Measurements from ENCODE around the gene MOSMO. TPM values are rescaled to one million over a fixed set of nuclear protein-coding genes. Genes with fewer than 3 reads are reported as not detected.
A peak's percentile ranks its signal among the peaks of the same experiment; 100 is the strongest.
"Not testable (repeated sequence)": the region's sequence is repeated elsewhere in the genome, so short reads cannot be mapped to it uniquely, and the experiment has no call there.

MOSMO gene
- total RNA-seq, 1 donor from 2014 or later: 5.6 TPM

DNA sequence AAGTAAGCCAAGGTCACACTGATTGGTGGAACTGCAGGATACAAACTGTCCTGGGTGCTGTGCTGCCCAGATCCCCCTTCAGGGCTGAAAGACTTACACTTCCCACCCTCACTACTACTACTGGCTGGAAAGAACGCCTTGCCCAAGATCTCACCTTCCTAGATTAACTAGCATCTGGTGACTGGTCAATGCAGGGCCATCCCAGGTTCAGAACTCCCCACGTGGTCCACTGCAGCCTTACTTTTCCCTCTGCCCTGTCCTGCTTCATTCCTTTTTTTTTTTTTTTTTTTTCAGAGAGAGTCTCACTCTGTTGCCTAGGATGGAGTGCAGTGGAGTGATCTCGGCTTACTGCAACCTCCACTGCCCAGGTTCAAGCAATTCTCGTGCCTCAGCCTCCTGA is 4.7 kb upstream of the MOSMO start:
- no peak for ATAC-seq

DNA sequence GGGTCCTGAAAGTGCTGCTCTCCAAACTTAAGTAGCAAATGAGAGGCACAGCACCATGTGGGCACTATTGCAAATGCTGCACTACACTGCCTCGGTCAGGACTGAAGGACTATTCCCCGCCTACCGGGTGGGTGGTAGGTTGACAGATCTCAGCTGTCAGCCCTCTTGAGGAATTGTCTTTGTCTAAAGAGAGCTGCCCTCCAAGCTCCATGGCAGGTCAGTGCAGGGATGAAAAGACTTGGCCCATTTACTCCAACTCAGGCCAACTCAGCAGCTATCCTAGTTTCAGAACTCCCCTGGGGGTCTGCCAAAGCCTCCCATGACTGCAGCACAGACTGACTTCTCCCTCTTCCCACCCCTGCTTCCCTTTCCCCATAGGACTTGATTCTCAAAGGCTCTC is 3.6 kb upstream of the MOSMO start:
- ATAC-seq: no peak

DNA sequence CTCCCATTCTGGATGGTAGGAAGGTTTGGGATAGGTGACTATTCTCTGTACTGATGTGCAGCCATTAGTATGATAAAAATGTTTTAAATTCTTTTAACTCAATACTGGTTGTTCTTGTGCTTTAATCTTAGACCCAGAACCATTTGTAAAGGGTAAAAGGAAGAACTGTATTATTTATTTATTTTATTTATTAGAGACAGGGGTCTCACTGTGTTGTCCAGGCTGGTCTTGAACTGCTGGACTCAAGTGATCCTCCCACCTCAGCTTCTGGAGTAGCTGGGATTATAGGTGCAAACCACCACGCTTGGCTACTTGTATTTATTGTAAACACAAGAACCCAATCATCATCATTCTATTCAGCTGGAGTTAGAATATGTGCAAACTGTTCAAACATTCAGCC is 2.2 kb upstream of the MOSMO start:
- no peak for ATAC-seq

DNA sequence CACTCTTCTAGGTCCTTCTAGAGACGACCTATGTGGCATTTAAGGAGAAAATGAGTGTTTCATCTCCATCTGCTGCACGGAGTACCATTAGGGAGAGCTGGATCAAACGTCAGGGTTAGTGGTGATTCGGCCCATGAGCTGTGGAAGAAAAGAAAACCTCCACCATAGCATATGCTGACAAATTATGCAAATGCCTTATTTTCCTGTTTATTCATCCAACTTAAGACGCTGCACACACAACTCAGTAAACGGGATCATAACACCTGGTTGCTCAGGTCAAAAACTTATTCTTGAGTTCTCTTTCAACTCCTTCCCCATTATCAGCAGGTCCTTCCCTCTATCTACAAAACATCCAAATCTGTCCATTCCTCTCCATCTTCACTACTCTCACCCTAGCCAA is 1.3 kb upstream of the MOSMO start:
- ATAC-seq: no peak

DNA sequence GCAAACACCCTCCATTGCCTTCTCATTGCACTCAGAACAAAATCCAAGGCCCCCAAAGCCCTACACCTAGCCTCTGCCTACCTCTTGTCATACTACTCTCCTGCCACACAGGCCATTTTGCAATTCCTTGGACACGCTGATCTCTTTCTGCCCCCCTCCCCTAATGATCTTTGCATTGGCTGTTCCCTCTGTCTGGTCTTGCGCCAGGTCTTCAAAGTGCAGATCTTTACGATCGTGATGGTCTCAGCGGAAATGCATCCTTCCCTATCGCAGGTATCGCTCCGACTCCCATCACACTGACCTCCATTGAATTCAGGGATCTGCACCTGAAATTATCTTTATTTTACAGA is 777 bp upstream of the MOSMO start:
- ATAC-seq: no peak

DNA sequence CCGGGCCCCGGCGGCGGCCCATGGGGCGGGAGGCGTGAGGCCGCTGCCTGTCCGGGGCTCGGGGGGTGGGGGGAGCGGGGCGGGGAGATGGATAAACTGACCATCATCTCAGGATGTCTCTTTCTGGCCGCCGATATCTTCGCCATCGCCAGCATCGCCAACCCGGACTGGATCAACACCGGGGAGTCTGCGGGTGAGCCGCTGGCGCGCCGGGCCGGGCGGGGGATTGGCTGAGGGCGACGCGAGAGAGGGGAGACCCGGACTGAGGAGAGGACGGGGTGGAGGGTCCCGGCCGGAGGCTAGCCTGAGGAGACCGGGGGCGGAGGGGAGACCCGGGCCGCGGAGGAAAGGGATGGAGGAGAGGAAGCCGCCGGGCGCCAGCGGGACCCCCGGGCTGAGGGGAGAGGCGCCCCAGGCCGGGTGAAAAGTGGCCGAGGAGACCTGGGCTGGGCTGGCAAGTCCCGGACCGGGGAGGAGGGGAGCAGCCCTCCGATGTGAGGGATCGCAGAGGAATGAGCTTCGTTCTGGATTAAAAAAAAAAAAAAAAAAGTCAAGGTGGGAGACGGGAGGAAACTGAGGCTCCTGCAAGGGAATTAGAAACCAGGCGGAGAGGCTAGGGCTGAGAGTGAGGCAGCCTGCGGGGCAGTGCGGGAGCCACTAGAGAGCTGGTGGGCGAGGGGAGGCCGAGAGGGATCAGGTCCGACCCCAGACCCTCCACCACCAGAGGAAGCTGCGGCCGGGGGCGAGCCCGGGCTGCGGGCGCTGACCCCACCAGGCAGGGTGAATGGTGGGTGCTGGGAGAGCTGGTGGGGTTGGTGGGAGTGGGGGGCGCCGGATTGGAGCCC is 526 bp downstream of the MOSMO start:
- ATAC-seq: peak; percentile 21

DNA sequence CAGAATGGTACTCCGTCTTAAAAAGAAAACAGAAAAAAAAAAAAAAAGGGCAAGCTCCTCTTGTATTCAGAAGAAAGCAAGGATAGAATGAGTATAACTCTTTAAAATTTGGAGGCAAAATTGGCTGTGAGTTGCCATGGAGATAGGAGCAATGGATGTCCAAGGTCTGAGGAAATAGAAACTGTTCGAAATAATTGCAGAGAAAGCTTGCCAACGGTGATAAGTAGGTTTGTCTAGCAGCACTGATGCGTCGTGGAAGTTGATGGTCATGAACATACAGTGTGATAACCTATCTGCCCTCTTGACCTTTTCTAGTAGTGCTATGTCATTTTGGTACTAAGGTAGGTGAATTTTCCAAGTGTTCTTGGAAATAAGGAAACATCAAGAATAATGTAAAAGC is 3.0 kb downstream of the MOSMO start:
- ATAC-seq: no peak

DNA sequence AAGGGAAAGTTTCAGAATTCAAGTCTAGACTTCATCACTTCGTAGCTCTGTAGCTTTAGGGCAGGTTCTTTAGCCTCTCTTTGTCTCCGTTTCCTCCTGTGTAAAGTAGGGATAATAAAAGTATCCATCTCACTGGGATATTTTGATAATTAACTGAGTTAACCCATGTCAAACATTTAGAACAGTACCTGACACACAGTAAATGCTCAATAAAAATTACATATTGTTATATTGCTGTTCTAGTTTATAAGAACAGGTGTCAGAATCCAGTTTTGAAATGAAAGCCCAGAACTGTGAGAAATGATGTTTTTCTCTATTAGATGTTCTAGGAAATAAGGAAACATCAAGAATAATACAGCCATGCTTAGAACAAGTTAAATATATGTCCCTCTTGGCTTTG is 4.3 kb downstream of the MOSMO start:
- no peak for ATAC-seq

DNA sequence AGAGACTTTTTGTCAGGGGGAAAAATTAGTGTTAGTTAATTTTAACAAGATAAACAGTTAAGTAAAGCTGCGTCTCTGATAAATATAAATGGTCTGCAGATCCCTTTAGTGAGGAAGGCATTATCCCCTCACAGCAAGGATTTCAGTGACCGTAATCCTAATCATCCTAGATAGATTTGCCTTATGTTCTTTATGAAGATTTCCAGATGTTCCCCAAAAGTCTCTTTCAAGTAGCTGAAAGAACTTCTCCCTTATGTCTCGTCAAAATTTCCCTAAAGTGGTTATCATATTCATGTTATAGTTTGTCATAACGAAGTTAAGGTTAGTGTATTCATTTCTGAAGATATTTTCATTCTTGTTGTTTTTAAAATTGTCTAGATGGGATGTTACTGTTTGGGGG is 5.6 kb downstream of the MOSMO start:
- no peak for ATAC-seq

DNA sequence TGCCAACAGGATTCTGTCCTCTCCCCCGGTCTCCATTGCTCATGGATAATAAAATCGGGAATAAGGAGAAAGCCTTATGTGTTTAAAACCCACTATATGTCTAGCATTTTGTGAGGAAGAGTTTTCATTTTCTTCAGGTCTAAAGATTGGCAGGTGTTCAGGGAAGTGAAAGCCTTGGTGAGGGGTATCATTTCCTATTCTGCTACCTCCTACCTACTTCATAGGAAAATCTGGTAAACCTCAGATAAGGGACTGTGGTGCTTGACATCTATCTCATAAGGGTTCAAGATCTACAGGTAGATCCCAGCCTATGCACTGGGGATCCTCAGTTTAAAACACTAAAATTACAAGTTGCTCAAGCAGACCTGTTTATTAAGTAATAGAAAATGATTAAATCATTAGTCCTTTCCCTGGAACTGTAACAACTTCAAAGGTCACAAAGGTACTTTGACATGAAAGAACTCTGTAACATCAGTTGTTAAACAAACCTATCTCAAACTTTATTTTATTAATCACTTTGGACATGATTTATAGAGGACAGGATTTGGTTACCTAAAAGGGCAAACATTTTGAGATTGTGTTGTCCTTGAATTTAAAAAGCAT is 6.5 kb downstream of the MOSMO start:
- no peak for ATAC-seq

DNA sequence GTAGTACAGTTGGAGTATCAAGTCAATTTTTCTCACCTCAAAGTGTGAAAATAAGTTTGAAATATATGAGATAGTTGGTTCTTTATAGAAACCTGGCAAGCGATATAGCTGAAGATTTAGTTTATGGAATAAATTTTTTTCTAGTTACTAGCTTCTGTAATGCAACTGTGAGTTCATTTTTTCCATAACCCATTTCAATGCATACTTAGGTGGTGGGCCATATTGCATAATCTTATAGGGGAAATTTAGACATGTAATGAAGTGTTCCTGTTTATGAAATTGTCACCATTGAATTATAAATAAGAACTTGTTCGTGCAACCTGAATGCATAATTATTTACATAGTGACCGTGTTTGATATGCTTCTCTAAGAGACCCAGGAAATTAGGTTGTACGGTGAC is 9.0 kb downstream of the MOSMO start:
- ATAC-seq: no peak

DNA sequence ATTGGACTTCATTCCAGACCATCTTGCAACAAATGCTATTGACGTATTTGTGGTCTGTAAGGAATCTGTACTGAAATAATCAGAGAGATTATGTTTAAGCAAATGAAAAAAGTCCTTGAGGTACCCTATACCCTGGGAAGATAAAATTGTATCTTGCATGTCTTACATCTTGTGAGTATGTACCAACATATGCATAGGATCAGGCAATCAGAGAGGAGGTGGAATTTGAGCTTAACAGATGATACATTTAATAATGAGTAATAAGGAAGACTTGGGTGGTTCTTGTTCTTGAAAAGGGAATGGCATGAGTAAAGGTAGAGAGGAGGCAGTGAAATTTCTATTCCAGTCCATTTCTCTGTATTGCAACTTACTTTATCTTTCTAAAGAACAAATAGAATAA is 10.6 kb downstream of the MOSMO start:
- ATAC-seq: peak; percentile 47

DNA sequence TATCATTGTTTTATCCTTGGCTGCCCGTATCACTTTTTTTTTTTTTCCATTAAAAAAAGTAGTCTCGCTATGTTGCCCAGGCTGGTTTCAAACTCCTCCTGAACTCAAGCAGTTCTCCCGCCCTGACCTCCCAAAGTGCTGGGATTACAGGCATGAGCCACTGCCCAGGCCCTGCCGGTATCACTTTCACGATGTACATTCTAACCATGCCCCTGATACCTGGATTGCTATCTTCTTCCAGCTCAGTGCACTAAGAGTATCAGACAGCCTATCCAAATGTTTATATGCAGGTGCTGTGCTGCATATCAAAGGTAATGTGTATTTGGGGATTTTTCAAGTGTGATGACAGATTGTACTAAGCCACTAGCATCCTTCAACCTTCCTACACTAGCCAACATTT is 14.2 kb downstream of the MOSMO start:
- ATAC-seq: no peak

DNA sequence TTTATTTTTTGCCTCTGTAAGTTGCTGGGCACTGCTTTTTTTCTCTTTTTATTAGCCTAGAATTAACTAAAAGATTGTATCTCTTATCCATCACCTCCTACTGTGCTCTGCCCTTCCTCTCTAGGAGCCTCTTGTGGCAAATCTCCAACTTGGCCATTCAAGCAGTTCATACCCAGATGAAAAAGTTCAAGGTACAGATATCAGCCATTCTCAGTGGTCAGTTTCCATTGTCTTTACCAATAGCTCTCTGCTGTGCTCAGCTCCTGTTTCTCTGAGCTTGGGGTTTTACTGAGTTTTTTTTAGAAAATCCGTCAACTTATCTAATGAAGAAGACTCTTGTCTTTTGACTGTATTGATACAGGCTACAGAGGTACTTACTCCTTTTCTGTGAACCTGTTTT is 15.6 kb downstream of the MOSMO start:
- no peak for ATAC-seq

DNA sequence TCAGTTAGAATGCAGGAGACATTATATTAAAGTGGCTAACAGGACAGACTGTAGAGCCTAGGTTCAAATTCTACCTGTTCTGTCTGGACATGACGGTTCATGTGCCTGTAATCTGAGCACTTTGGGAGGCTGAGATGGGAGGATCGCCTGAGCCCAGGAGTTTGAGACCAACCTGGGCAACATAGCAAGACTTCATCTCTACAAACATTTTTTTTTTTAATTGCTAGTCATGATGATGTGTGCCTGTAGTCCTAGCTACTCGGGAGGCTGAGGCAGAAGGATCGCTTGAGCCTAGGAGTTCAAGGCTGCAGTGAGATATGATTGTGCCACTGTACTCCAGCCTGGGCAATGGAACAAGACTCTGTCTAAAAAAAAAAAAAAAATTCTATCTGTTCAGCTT is 16.9 kb downstream of the MOSMO start:
- ATAC-seq: not testable (repeated sequence)

DNA sequence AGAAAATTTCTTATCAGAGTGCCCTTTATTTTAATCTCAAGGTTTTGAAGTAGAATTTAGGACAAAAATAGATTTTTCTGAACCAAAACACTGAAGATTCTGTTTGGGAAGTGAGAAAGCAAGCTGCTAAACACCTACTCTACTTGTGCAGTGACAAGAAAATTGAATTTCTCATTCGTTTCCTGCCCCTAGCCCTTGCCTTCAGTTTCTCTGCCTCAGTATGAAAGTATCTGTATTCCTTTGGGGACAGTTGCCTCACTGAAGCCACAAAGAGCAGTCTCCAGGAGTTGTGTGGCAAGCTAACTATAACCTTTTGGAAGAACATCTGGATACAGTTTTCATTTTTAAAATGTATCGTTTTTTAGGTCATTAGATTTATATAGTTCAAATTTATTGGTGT is 19.7 kb downstream of the MOSMO start:
- no peak for ATAC-seq

DNA sequence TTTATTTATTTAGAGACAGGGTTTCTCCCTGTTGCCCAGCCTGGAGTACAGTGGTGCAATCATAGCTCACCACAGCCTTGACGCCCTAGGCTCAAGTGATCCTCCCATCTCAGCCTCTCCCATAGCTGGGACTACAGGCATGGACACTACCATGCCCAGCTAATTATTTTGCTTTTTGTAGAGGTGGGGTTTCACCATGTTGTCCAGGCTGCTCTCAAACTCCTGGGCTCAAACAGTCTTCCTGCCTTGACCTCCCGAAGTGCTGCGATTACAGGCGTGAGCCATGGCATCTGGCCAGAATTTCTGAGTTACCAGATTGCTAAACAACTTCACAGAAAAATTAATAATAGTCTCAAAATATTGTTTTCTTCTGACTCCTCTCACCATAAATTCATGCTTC is 21.7 kb downstream of the MOSMO start:
- no peak for ATAC-seq

DNA sequence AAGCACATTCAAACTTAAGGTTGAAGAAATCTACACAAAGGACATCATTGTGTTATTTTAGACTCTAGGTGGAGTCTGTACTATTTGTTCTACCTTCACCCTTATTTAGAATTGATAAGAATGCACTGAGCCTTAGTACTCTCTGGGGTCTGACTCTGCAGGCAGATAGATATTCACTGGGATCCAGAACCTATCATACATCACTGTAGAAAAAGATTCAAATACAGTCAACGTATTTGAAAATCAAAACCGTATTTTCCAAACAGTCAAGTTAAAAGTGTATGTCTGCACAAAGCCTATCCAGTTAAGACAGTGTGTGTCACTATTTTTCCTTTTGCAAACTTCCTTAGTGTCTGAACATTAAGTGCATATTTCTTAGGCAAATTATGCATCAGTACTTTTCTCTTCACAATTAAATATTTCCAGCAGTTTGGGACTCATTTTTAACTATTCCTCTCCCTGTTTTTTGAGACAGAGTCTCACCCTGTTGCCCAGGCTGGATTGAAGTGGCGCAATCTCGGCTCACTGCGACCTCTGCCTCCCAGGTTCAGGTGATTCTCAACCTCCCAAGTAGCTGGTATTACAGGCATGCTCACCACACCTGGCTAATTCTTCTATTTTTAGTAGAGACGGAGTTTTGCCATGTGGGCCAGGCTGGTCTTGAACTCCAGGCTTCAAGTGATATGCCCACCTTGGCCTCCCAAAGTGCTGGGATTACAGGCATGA is 22.3 kb downstream of the MOSMO start:
- no peak for ATAC-seq

DNA sequence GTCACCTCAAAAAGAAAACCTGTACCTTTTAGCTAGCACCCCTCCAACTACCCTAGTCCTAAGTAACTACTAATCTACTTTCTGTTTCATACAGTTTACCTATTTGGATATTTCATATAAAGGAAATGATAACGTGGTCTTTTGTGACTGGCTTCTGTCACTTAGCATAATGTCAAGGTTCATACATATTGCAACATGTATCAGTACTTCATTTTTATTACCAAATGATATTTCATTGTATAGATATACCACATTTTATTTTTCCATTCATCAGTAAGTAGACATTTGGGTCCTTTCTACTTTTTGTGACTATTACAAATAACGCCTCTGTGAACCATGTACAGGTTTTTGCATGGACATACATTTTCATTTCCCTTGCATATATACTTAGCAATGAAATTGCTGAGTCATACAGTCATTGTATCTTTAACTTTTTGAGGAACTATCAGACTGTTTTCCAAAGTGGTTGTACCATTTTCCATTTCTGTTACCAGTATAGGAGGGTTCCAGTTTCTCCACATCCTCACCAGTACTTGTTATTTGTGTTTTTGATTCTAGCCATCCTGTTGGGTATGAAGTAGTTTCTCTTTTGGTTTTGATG is 23.7 kb downstream of the MOSMO start:
- ATAC-seq: no peak

DNA sequence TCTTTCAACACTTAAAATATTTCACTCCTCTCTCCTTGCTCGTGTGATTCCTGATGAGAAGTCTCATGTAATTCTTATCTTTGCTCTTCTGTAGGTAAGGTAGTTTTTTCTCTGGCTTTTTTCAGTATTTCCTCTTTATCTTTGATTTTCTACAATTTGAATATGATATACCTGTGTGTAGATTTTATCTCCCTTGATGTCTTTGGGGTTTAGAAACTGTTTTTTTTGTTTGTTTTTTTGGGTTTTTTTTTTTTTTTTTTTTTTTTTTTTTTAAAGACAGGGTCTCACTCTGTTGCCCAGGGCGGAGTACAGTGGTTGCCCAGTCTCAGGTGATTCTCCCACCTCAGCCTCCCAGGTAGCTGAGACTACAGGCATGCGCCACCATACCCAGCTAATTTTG is 26.6 kb downstream of the MOSMO start:
- no peak for ATAC-seq

DNA sequence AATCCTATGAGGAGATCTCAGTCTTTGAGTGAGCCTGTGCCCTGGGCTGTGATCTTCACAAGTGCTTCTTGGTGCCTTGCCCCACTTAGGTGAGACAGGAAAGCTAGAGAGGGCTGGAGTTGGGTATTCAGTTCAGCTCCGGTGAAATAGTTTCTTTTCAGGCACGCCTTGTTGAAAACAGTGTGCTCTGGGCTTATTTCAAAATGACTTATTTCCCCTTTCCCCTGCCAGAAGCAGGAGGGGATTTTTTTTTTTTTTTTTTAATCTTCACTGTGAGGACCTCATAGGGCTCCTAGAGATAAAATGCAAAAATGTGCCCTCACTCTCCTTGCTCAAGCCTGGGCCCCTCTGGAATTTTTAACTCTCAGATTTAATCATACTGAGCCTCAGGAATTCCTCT is 27.2 kb downstream of the MOSMO start:
- no peak for ATAC-seq

DNA sequence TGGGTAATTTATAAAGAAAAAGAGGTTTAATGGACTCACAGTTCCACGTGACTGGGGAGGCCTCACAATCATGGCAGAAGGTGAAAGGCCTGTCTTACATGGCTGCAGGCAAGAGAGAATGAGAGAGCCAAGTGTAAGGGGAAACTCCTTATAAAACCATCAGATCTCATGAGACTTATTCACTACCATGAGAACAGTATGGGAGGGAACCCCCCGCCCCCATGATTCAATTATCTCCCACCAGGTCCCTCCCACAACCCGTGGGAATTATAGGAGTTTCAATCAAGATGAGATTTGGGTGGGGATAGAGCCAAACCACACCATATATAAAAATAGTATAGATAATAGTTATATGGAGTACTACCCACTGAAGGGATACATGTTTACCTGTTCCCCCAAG is 36.0 kb downstream of the MOSMO start:
- not testable (repeated sequence) for ATAC-seq

DNA sequence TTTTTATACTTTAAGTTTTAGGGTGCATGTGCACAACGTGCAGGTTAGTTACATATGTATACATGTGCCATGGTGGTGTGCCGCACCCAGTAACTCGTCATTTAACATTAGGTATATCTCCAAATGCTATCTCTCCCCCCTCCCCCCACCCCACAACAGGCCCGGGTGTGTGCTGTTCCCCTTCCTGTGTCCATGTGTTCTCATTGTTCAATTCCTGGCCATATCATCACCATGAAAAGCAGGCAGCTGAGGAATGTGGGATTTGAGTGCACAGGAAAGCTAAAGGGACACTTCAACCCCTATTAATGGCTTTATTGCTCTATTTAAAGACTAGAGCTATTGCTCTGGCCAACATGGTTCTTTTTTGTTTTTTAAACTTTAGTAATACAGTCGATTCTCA is 38.0 kb downstream of the MOSMO start:
- ATAC-seq: not testable (repeated sequence)

DNA sequence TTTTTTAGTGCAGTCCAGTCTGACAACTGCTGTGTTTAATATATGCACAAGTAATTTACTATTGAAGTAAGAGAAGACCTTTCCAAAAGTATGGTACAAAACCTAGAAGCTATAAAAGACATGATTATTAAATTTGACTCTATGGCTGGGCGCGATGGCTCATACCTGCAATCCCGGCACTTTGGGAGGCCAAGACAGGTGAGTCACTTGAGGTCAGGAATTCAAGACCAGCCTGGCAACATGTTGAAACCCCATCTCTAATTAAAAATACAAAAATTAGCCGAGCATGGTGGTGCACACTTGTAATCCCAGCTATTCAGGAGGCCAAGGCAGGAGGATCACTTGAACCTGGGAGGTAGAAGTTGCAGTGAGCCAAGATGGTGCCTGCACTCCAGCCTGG is 43.1 kb downstream of the MOSMO start:
- no peak for ATAC-seq

All from esophagus mucosa (tissue), 1 donor.